Dermis microvascular lymphatic vessel endothelial cell (primary cell): Measurements from ENCODE around the gene NFRKB. TPM values are rescaled to one million over a fixed set of nuclear protein-coding genes. Genes with fewer than 3 reads are reported as not detected.
A peak's percentile ranks its signal among the peaks of the same experiment; 100 is the strongest.

Experiments
- DNase-seq, 2 donors: peaks; one replicate each; pipeline versions ENCODE4 v3.0.0 to v3.0.0-alpha.2; 2010; ENCODE audit warnings: low read depth in 2 of 2
- total RNA-seq: library from RNA; depleted of rRNA; stranded (reverse); fragments of >200 nt; gene quantifications from 2 replicates; pipeline ENCODE4 v1.2.1, GENCODE V29; 2014

NFRKB gene
- 11.4 and 18.2 TPM in 2 replicates for total RNA-seq

- DNase-seq: peak; percentile 28 to 79
Measured at GRCh38 chr11:129895126-129896041, at the start of gene NFRKB. NFRKB (minus strand) TSS chr11:129895578; CDS start chr11:129892849, 2,729 bp downstream.

GRCh38 chr11:129944696-129945095 is 49.3 kb upstream of the NFRKB start:
- DNase-seq: no peak

- DNase-seq: no peak
Measured at GRCh38 chr11:129943036-129943435, 47.7 kb upstream of the NFRKB start.

- no peak for DNase-seq
Measured at GRCh38 chr11:129939510-129939909, 44.1 kb upstream of the NFRKB start.

GRCh38 chr11:129938764-129939163 is 43.4 kb upstream of the NFRKB start:
- DNase-seq: no peak

- DNase-seq: peak in 1 of 2 donors; percentile 12
Measured at GRCh38 chr11:129937592-129938238, 42.3 kb upstream of the NFRKB start.

- no peak for DNase-seq
Measured at GRCh38 chr11:129935723-129936122, 40.3 kb upstream of the NFRKB start.

- no peak for DNase-seq
Measured at GRCh38 chr11:129933891-129934290, 38.5 kb upstream of the NFRKB start.

GRCh38 chr11:129933262-129933661 is 37.9 kb upstream of the NFRKB start:
- DNase-seq: no peak

GRCh38 chr11:129932381-129933067 is 37.1 kb upstream of the NFRKB start:
- DNase-seq: no peak

GRCh38 chr11:129930743-129931142 is 35.4 kb upstream of the NFRKB start:
- DNase-seq: no peak

GRCh38 chr11:129930296-129930695 is 34.9 kb upstream of the NFRKB start:
- peak in 1 of 2 donors; percentile 49 for DNase-seq

GRCh38 chr11:129929721-129930120 is 34.3 kb upstream of the NFRKB start:
- no peak for DNase-seq

- no peak for DNase-seq
Measured at GRCh38 chr11:129928923-129929692, 33.7 kb upstream of the NFRKB start.

- no peak for DNase-seq
Measured at GRCh38 chr11:129922674-129923073, 27.3 kb upstream of the NFRKB start.

- no peak for DNase-seq
Measured at GRCh38 chr11:129918361-129918760, 23.0 kb upstream of the NFRKB start.

- peak in 1 of 2 donors; percentile 41 for DNase-seq
Measured at GRCh38 chr11:129917231-129917630, 21.9 kb upstream of the NFRKB start.

GRCh38 chr11:129911298-129911697 is 15.9 kb upstream of the NFRKB start:
- peak; percentile 80 to 82 for DNase-seq

GRCh38 chr11:129910360-129910759 is 15.0 kb upstream of the NFRKB start:
- no peak for DNase-seq

- DNase-seq: no peak
Measured at GRCh38 chr11:129905402-129905801, 10.0 kb upstream of the NFRKB start.

GRCh38 chr11:129896062-129896461 is 684 bp upstream of the NFRKB start:
- peak in 1 of 2 donors; percentile 9 for DNase-seq
